A172 (cell line): Measurements from ENCODE around the gene PARD3B. TPM values are rescaled to one million over a fixed set of nuclear protein-coding genes. Genes with fewer than 3 reads are reported as not detected.
A peak's percentile ranks its signal among the peaks of the same experiment; 100 is the strongest.

ENCODE experiments used
- DNase-seq: peaks from one replicate; pipeline ENCODE4 v3.0.0-alpha.2; 2015; ENCODE audit warnings: low spot score
- total RNA-seq: library from RNA; depleted of rRNA; stranded (reverse); fragments of >200 nt; shearing (Covaris generic); gene quantifications from 2 replicates; pipeline ENCODE4 v1.2.3, GENCODE V29; 2014

The PARD3B gene
- total RNA-seq, 1 experiment from 2014 or later, result 5.4 TPM

GRCh38 chr2:205261516-205262020 is 716.3 kb downstream of the PARD3B start:
- DNase-seq, result no peak

GRCh38 chr2:205267323-205267722 is 722.0 kb downstream of the PARD3B start:
- no peak for DNase-seq

- no peak for DNase-seq
Observed at GRCh38 chr2:205270689-205271088, 725.4 kb downstream of the PARD3B start.

GRCh38 chr2:205273148-205273547 is 727.9 kb downstream of the PARD3B start:
- no peak for DNase-seq

GRCh38 chr2:205273627-205274026 is 728.4 kb downstream of the PARD3B start:
- DNase-seq, result no peak

GRCh38 chr2:205274801-205275200 is 729.5 kb downstream of the PARD3B start:
- DNase-seq, result no peak

GRCh38 chr2:205276116-205276777 is 731.0 kb downstream of the PARD3B start:
- no peak for DNase-seq

- no peak for DNase-seq
Observed at GRCh38 chr2:205280596-205281236, 735.4 kb downstream of the PARD3B start.

GRCh38 chr2:205283736-205284270 is 738.5 kb downstream of the PARD3B start:
- no peak for DNase-seq

- DNase-seq, result no peak
Observed at GRCh38 chr2:205284334-205284733, 739.1 kb downstream of the PARD3B start.

- no peak for DNase-seq
Observed at GRCh38 chr2:205287316-205287715, 742.0 kb downstream of the PARD3B start.

GRCh38 chr2:205288686-205289085 is 743.4 kb downstream of the PARD3B start:
- no peak for DNase-seq

- no peak for DNase-seq
Observed at GRCh38 chr2:205290299-205290698, 745.0 kb downstream of the PARD3B start.

- DNase-seq, result no peak
Observed at GRCh38 chr2:205292665-205293295, 747.5 kb downstream of the PARD3B start.

- no peak for DNase-seq
Observed at GRCh38 chr2:205293559-205293958, 748.3 kb downstream of the PARD3B start.

GRCh38 chr2:205296959-205297358 is 751.7 kb downstream of the PARD3B start:
- DNase-seq, result no peak

GRCh38 chr2:205297368-205297767 is 752.1 kb downstream of the PARD3B start:
- DNase-seq, result no peak

- DNase-seq, result no peak
Observed at GRCh38 chr2:205297846-205298245, 752.6 kb downstream of the PARD3B start.

- no peak for DNase-seq
Observed at GRCh38 chr2:205311201-205311600, 765.9 kb downstream of the PARD3B start.

- peak; percentile 39 for DNase-seq
Observed at GRCh38 chr2:205321231-205321630, 776.0 kb downstream of the PARD3B start.

GRCh38 chr2:205323929-205324328 is 778.7 kb downstream of the PARD3B start:
- DNase-seq, result peak; percentile 5

GRCh38 chr2:205324355-205324754 is 779.1 kb downstream of the PARD3B start:
- DNase-seq, result no peak

GRCh38 chr2:205333351-205333750 is 788.1 kb downstream of the PARD3B start:
- DNase-seq, result no peak
